Vagina (tissue), 2 donors: Measurements from ENCODE around the gene SLC28A2.

Experiments used
- POLR2A ChIP-seq, 2 donors: fragments of 450-650 bp; IDR thresholded peaks; one replicate each; pipeline ENCODE4 v1.6.1; 2017; ENCODE audit warnings: antibody characterized with exemption in 2 of 2, mild to moderate bottlenecking in 2 of 2, moderate library complexity in 2 of 2
- POLR2AphosphoS5 ChIP-seq, 2 donors: sonication (generic); formaldehyde crosslinking; IDR thresholded peaks; one replicate each; pipeline ENCODE4 v1.9.0; 2017; ENCODE audit warnings: antibody characterized with exemption in 2 of 2, mild to moderate bottlenecking in 2 of 2, low read depth in 1 of 2; ENCODE audit not compliant: insufficient read depth in 1 of 2

DNA sequence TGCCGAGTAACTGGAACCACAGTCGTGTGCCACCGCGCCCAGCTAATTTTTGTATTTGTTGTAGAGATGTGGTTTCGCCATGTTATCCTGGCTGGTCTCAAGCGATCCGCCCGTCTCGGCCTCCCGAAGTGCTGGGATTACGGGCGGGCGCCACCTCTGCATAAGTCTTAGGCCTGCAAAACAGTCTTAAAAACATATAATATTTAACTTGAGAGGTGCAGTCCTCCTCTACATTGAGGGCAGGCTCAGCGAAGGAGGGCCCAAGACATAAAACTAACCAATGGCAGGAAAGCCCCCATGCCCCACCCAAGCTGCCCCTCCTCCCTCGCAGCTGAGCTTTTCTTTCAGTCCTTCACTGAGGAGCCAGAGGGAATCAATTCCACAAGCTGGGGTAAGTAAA, at the start of gene SLC28A2:
- TF ChIP-seq POLR2A (IDR thresholded peaks at IDR 0.05): no peak
- TF ChIP-seq POLR2AphosphoS5 (IDR thresholded peaks at IDR 0.05; ENCODE audit: insufficient read depth in 1 of 2, low read depth in 1 of 2): no peak
